Stomach (tissue), 9 donors: ENCODE measurements around the gene TFEB. TPM values are rescaled to one million over a fixed set of nuclear protein-coding genes. Genes with fewer than 3 reads are reported as not detected.

Experiments used
- DNase-seq, 2 donors: peaks; one replicate each; pipeline versions ENCODE4 v3.0.0 to v3.0.0-alpha.2; 2013 to 2019
- H3K27ac ChIP-seq, 5 donors: fragments of 200-600 bp in 4 of 5; sonication (generic) in 4 of 5; one replicate each; pipeline ENCODE4 v1.5.1; 2013 to 2019; ENCODE audit warnings: mild to moderate bottlenecking in 1 of 5, moderate library complexity in 1 of 5
- H3K27me3 ChIP-seq, 3 donors: fragments of 200-600 bp; sonication (generic); one replicate each; pipeline ENCODE4 v1.5.1; 2017 to 2019; ENCODE audit warnings: mixed run types in 1 of 3
- H3K36me3 ChIP-seq, 4 donors: fragments of 200-600 bp; sonication (generic); 1 replicate in 3 of 4; 2 replicates in 1 of 4; pipeline ENCODE4 v1.5.1; 2016 to 2019
- H3K4me1 ChIP-seq, 4 donors: fragments of 200-600 bp; sonication (generic); one replicate each; pipeline ENCODE4 v1.5.1; 2016 to 2019
- H3K4me3 ChIP-seq, 4 donors: fragments of 200-600 bp; sonication (generic) in 3 of 4; one replicate each; pipeline ENCODE4 v1.5.1; 2016 to 2019; ENCODE audit warnings: mild to moderate bottlenecking in 1 of 4
- H3K9me3 ChIP-seq, 4 donors: fragments of 200-600 bp; sonication (generic); one replicate each; pipeline ENCODE4 v1.5.1; 2016 to 2019
- CTCF ChIP-seq, 7 experiments: fragments of 450-650 bp in 4 of 7; fragments of 200-600 bp in 3 of 7; sonication (generic) in 3 of 7; IDR thresholded peaks; one replicate each; pipeline ENCODE4 v1.5.1; 2016 to 2019; ENCODE audit warnings: antibody characterized with exemption in 7 of 7, control low read depth in 2 of 7, mild to moderate bottlenecking in 1 of 7
- EP300 ChIP-seq: sonication (generic); formaldehyde crosslinking; IDR thresholded peaks from one replicate; pipeline ENCODE4 v1.6.1; 2017; ENCODE audit warnings: antibody characterized with exemption
- POLR2A ChIP-seq, 4 donors: fragments of 450-650 bp; IDR thresholded peaks; one replicate each; pipeline ENCODE4 v1.6.1; 2016; ENCODE audit warnings: antibody characterized with exemption in 4 of 4, control low read depth in 2 of 4, mild to moderate bottlenecking in 1 of 4, moderate library complexity in 1 of 4
- POLR2AphosphoS5 ChIP-seq, 3 donors: sonication (generic); formaldehyde crosslinking; IDR thresholded peaks; one replicate each; pipeline ENCODE4 v1.6.1; 2016; ENCODE audit warnings: antibody characterized with exemption in 3 of 3
- WGBS, 5 donors: extraction: QIAGEN DNeasy Blood & Tissue Kit in 3 of 5; methylation state at CpG; one replicate each; pipeline versions ENCODE4 v1.1.5 to v1.1.7; 2013 to 2018; 5-methylcytosine and 5-hydroxymethylcytosine counted together
- intact Hi-C: fragments of 100-400 bp; cut with DNase I; formaldehyde crosslinking; loops from one replicate; pipeline ENCODE4 v1.15.1; 2023; ENCODE audit warnings: low total_unique reads
- polyA plus RNA-seq, 3 donors: library from polyadenylated mRNA; stranded (reverse); fragments of 200-250 nt; gene quantifications; one replicate each; pipeline ENCODE4 v1.2.3, GENCODE V29; 2013
- total RNA-seq, 5 donors: library from RNA; depleted of rRNA; stranded (reverse); fragments of >200 nt; gene quantifications; one replicate each; pipeline versions ENCODE4 v1.1.0 to v1.2.3, GENCODE V29; 2014 to 2016
- donor health status: healthy with polysubstance abuse.
- donor health status: Bipolar disorder and iron deficiency.
- donor health status: healthy.

The TFEB gene
- total and polyA plus RNA-seq, 8 donors, result 6.4 to 130 (median 13.5) TPM

- no peaks in the 10 kb centered on the region for H3K9me3 ChIP-seq
- peak overlapping the region in 1 of 5 donors; percentile 57 for H3K27ac ChIP-seq
- H3K36me3 ChIP-seq, result peaks cover 0 to 4% (median 0%) of the 10 kb centered on the region in 4 donors
- no peak for DNase-seq
- H3K4me3 ChIP-seq, result no peak overlapping the region
- no peaks in the 10 kb centered on the region for H3K27me3 ChIP-seq
- WGBS, 5 donors, result 87 to 93% (median 91%) methylated on average over 7 of the region's 7 CpGs
- intact Hi-C loops, result no loop called here
- H3K4me1 ChIP-seq, result peaks cover 32 to 92% (median 74%) of the 10 kb centered on the region in 4 donors
- TF ChIP-seq EP300, result no peak
- TF ChIP-seq POLR2AphosphoS5 (IDR thresholded peaks at IDR 0.05), result no peak
- TF ChIP-seq CTCF (IDR thresholded peaks at IDR 0.05), result no peak
- TF ChIP-seq POLR2A (IDR thresholded peaks at IDR 0.05), result no peak
Observed at GRCh38 chr6:41729624-41730023, 5.8 kb downstream of the TFEB start.

- H3K27ac ChIP-seq, result peak overlapping the region in 3 of 5 donors; percentile 34 to 57 (median 39)
- WGBS, 5 donors, result 80 to 96% (median 87%) methylated on average over 7 of the region's 7 CpGs
Observed at GRCh38 chr6:41728954-41729353, 6.5 kb downstream of the TFEB start.

GRCh38 chr6:41728073-41728936 lies 7.1 kb downstream of the TFEB start:
- no peaks in the 10 kb centered on the region for H3K27me3 ChIP-seq
- H3K9me3 ChIP-seq, result no peaks in the 10 kb centered on the region
- H3K4me3 ChIP-seq, result no peak overlapping the region
- peaks cover 39 to 98% (median 77%) of the 10 kb centered on the region in 4 donors for H3K4me1 ChIP-seq
- no peak for TF ChIP-seq EP300
- no peak for TF ChIP-seq CTCF (IDR thresholded peaks at IDR 0.05)
- TF ChIP-seq POLR2A (IDR thresholded peaks at IDR 0.05), result no peak
- TF ChIP-seq POLR2AphosphoS5 (IDR thresholded peaks at IDR 0.05), result no peak
- peaks cover 0 to 4% (median 0%) of the 10 kb centered on the region in 4 donors for H3K36me3 ChIP-seq
- WGBS, 5 donors, result 50 to 83% (median 64%) methylated on average over 17 to 19 of the region's 19 CpGs
- DNase-seq, result peak; percentile 57 to 59
- peak overlapping the region in 4 of 5 donors; percentile 26 to 57 (median 36) for H3K27ac ChIP-seq
- intact Hi-C loops, result no loop called here

More at GRCh38 chr6:41728954-41729353, 6.5 kb downstream of the TFEB start:
- no peak overlapping the region for H3K4me3 ChIP-seq
- H3K27me3 ChIP-seq, result no peaks in the 10 kb centered on the region
- intact Hi-C loops, result no loop called here
- TF ChIP-seq CTCF (IDR thresholded peaks at IDR 0.05), result no peak
- no peak for TF ChIP-seq POLR2AphosphoS5 (IDR thresholded peaks at IDR 0.05)
- peaks cover 38 to 98% (median 77%) of the 10 kb centered on the region in 4 donors for H3K4me1 ChIP-seq
- H3K9me3 ChIP-seq, result no peaks in the 10 kb centered on the region
- DNase-seq, result no peak
- H3K36me3 ChIP-seq, result peaks cover 0 to 4% (median 0%) of the 10 kb centered on the region in 4 donors

- Histone ChIP-seq H3K9me3 (no peaks in the 10 kb centered on the region), H3K27ac (peak overlapping the region in 4 of 5 donors; percentile 26 to 57 (median 36)), H3K4me3 (no peak overlapping the region), H3K36me3 (peaks cover 0 to 4% (median 0%) of the 10 kb centered on the region in 4 donors), H3K4me1 (peaks cover 39 to 98% (median 76%) of the 10 kb centered on the region in 4 donors), H3K27me3 (no peaks in the 10 kb centered on the region)
- no peak for TF ChIP-seq POLR2A (IDR thresholded peaks at IDR 0.05)
- TF ChIP-seq CTCF (IDR thresholded peaks at IDR 0.05), result no peak
- no peak for TF ChIP-seq POLR2AphosphoS5 (IDR thresholded peaks at IDR 0.05)
- no peak for TF ChIP-seq EP300
- intact Hi-C loops, result no loop called here
- no peak for DNase-seq
- WGBS, 5 donors, result 58 to 91% (median 89%) methylated on average over 3 of the region's 3 CpGs
Observed at GRCh38 chr6:41727705-41728072, 7.7 kb downstream of the TFEB start.
